GM21825 (cell line): ENCODE results near the gene CENPU.
"Not testable (repeated sequence)": the region's sequence is repeated elsewhere in the genome, so short reads cannot be mapped to it uniquely, and the experiment has no call there.

Experiments used
- ATAC-seq: cut with Tn5 transposase; IDR thresholded peaks from one replicate; pipeline ENCODE4 v1.9.1; 2021; ENCODE audit warnings: mild to moderate bottlenecking, moderate library complexity; ENCODE audit not compliant: unreplicated experiment

Gene CENPU

DNA sequence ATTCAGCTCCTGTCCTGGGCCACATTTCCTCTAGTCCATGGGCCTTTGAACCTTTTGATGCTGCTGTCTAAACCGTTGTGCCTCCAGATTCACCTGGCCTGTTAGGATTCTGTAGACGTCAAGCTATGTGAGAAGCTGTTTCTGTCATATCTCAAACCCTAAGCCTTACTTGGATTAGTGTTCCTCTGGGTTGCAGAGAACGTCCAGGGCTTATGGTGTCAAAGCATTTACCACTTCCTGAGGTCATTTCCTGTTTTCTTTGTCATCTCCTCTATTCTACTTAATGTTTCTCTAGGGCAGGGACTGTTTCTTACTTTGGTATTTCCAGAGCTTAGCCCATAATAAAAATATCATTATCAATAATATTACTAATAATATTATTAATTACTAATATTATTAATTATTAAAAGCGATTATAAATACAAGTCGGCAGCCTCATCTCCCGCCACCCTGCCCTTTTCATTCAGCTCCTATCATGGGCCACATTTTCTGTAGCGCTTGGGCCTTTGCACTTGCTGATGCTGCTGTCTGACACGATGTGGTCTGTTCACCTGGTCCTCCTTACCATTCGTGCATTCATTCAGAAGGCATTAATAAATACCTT lies 65.3 kb downstream of the CENPU start:
- no peak for ATAC-seq

DNA sequence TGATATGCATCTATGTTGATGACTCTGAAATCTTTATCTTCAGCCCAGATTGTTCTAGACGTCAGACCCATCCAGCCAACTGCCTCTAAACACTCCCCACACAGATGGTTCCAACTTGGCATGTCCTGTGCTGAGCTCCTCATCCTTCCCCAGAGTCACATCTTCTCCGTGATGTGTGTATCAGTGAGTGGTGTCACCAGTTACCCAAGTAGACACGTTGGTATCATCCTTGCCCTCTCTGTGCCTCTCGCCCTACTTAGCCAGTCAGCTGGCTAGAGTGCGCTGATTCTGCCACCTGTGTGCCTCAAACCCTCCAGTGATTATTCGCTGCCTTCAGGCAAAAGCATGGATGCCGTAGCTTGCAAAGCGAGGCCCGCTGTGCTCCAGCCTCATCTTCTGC lies 65.8 kb downstream of the CENPU start:
- ATAC-seq, result no peak

DNA sequence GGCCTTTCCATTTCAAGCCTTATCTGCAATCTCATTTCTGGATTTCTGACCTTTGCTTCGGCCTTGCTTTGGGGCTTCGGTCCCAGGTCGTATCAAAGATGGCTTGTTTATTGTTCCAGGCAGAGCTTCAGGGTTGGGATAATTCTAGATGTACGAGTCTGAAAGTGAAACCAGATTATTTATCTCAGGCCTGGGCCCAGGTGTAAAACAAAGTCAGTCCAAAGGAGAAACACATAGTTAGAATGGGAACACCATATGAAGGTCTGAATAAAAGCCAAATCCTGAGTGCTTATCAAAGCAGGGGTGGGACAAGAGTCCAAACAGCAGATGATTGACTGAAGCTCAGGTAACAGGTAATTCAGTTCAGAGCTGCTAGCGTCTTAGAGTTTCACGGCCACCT lies 67.2 kb downstream of the CENPU start:
- no peak for ATAC-seq

DNA sequence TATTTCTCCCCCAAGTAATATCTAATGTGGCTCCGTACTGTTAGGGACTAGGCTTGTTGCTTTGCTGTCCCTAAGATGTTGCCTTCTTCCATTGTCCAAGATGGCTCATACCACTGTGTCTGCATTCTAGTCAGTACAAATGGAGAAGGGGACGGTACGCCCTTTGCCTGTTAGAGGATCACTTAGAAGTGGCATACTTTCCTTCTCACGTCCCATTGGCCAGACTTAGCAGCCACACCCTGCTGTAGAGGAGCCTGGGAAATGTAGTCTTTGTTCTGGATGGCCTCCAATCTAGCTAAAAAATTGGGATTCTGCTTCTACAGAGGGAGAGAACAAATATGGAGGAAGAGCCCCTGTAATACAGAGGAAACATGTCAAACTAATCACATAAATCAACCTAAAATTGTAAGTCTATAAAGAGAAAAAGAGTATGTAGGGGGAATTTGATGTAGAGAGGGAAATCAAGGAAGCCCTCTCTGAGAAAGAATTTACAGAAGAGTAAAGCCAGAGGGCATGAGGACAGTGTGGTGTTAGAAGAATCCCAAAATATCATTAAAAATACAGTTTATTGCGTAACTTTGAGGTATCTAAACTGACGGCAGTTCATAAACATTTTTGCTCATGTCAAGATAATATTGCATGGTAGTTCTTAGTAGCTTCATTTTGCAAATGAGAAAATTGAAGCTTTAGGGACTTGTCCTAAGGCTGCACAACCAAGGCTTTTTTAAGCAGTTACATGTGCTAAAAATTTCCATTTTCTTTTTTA lies 69.3 kb downstream of the CENPU start:
- no peak for ATAC-seq

DNA sequence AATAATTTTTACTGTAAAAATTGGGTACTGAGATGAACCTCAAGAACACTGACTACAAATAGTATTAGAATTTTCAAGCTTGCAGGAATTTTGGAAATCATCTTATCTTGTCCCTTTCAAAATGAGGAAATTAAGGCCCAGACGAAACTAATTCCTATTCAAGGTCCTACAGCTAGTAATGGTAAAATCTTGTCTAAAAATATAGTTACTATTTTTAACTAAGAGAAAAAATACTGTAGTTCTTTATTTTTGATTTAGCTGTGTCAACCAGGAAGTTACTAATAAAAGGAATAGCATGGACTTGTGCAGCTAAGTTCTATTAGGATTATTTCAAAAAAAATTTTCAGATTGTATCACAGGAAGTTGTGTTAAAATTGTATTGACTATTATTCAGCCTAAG lies 71.7 kb downstream of the CENPU start:
- no peak for ATAC-seq

DNA sequence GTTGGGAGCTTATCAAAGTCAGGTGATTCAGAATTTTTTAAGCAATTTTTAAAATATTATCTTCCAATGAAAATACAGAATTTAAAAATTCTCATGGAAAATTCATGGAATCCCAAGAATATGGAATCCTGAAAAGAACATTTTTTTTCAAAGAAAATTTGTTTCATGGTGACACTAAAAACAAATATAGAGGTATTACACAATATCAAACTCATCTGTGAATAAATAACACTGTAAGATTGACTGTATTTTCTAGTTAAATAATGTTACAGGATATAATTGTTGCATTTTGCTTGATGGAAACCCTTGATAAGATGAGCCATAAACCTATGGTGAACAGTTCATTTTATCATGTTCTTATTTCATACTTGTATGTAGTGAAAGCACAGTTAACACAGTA lies 72.9 kb downstream of the CENPU start:
- no peak for ATAC-seq

DNA sequence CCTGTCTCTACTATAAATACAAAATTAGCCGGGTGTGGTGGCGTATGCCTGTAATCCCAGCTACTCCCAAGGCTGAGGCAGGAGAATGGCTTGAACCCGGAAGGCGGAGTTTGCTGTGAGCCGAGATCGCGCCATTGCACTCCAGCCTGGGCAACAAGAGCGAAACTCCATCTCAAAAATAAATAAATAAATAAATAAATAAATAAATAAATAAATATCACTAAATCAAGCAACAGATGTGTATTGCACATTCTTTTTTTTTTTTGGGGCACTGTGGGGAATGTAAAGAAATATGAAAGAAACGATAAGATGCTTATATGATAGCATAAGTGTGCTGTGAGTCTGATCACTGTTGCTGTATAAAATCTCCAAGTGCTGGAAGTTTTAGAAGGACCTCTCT lies 76.1 kb downstream of the CENPU start:
- not testable (repeated sequence) for ATAC-seq

DNA sequence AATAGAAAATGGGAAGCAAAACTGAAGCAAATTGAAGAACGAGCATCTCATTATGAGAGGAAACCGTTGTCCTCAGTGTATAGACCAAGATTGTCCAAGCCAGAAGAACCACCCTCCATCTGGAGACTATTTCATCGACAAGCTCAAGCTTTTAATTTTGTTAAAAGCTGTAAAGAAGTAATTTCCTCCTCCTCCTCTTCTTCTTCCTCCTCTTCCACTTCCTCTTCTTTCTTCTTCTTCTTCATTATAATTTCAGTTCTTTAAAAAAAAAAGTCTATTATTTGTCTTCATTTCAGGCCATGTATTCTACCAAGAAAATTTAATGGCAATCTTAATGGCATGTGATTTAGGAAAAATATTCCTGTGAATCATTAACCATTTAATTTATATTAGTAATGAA lies 76.8 kb downstream of the CENPU start:
- no peak for ATAC-seq

DNA sequence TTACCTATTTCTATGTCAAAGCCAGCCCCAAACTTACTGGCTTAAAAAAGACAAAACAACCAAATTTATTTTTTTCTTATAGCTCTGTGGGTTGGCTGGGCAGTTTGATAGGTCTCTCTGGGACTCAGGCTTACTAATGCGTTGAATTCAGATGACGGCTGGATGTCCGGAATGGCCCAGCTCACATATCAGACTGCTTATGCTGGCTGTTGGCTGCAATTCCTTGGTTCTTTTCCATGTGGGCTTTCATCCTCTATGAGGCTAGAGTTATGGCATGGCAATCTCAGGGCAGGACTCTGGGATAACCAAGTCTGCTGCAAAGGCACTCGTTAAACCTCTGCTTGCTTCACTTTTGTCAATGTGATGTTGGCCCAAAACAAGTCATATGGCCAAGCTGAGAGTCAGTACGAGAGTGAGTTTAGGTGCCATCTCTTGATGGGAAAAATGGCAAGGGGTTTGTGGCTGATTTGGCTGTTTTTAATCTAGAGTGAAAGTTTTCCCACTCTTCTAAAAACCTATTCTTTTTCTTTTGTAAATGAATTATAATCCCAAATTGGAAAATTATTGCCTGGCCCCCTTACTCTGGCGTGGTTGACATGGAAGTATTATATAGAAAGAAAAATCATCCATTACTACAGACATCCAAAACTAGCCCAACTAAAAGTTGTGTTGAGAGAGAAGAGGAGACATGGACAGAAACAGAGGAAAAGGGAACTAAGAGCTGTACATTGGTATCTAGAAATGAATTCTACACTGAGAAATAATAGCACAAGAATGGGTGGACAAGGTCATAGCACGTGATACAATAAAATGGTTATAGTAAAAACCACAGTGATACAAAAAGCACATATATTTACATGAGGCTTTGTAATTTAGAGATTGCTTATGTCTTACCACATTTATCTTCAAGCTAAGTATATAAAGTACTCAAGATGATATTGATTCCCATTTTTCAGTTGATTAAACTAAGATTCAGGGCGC lies 77.7 kb downstream of the CENPU start:
- ATAC-seq, result no peak

DNA sequence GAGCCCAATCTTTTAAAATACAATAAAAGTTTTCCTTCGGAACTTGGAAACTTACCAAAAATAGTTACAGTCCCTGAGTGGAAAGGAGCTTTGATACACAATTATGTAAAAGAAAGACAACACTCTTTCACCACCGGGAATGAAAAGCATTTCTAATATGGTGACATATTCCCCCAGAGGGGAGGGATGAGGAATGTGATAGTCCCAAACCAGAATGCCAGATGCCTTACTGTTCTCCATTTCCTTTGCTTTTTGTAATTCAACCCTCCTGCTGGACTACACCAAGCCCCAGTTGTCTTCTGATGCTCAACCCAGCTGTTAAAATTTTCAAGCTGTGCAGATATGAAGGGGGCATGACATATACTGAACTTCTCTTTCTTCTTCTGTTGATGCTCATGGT lies 80.2 kb downstream of the CENPU start:
- ATAC-seq, result no peak

DNA sequence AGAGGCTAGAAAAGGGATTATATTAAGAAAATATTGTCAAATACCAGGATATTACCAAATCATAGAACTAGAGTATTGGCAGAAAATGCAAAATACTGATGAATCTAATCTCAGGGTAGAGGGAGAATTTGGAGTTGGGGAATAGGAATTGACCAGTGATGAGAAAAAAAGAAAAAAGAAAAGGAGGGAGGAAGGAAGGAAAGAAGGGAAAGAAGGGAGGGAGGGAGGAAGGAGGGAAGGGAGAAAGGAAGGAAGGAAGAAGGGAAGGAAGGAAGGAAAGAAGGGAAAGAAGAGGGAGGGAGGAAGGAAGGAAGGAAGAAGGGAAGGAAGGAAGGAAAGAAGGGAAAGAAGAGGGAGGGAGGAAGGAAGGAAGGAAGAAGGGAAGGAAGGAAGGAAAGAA lies 81.2 kb downstream of the CENPU start:
- not testable (repeated sequence) for ATAC-seq

DNA sequence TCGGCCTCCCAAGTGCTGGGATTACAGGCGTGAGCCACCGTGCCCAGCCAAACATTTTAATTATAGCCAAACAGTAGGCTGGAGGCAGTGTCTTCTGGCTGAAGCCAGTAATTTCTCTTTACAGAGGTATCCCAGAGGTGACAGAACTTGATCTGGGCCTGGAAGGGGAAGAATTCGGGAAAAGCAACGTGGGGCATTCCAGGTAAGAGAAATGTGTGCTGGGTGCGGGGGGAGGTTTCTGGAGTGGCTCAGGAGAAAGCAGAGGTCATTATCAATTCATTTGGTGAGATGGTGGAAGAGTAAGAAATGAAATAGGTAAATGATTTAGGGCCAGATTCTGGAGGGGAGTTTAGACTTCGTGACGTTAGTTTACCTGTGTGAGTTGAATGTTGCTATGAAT lies 82.0 kb downstream of the CENPU start:
- no peak for ATAC-seq

DNA sequence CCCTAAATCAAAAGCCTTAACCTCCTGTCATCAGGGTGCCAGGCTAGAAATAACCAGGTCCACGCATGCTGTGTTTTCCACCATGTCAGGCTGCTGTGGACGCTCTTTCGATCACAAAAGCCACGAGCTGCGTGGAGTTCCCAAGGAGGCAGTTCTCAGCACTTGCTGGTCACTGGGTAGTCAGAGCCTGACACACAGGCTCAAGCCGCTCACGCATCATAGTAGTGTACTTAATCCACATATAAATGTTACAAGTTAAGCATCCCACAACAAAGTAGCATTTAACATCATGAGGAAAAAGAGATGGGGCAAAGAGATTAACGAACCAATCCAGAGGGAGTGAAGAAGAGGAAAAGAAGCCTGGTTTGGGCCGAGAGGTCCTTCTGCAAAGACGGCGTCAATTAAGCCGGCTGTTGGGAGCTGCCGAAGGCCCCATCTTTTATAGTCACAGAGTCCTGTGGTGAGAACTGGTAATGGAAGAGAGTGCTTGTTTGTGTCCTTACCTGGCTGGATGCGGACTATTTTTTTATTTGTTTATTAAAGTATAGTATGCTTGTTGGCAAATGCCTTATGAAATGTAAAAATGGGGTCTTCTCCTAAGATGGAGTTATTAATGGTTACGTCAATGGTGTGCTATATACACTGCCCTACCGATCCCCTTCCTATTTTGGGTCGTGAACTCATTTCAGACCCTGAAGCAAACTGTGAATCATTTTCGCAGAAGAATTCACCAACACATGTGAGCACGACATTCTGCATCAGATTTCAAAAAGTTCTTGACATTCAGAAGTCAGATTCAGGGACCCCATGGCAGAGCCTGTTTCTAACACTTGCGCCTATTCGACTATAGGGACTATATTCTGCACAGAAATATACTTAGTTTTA lies 83.7 kb downstream of the CENPU start:
- ATAC-seq, result peak; percentile 6

DNA sequence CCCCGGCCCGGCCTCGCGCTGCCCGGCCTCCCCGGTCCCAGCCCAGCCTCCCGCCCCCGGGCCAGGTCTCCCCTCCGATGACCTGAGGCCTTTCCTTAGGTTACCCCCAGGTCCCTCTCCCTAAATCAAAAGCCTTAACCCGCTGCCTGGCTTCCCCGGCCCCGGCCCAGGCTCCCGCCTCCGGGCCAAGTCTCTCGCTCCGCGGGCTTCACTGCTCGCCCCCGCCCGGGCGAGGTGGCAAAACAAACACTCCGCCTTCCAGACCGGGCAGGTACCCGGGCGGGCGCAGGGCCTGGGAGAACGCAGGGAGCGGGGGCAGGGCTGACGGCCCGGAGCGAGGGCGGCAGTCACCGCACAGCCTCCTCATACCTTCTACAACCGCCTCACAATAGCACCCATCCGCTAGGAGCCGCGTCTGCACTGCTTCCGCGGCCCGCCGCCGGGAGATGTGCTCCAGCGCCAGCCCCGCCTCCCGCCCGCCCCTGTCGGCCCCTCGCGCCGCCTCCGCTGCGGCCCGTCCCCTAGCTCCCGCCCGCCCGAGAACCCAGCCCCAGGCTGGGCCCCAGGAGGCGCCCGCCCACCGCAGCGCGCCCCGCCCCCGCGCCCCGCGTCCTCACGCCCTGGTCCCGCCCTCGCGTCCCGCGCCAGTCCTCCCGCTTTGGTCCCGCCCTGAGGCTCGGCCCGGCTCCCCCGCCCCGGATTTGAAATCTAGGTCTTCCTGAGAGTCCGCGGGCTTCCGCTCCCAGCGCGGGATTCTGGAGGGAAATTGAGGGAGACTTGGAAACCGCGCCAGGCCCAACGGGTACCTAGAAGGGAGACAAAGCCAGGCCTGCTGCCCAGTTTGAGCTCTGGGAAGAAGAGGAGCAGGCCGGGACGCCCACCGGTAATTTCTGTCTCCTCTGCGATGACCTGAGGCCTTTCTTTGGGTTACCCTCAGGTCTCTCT lies 84.6 kb downstream of the CENPU start, which contains the start of the genes CASP3 and PRIMPOL:
Gene CASP3 (minus strand): TSS at position 422 of the 945 bp plus-strand sequence. CDS start 10,994 bp downstream, outside the sequence.
Gene PRIMPOL (plus strand): TSS at position 713 of the 945 bp plus-strand sequence. CDS start 7,403 bp downstream, outside the sequence.
- ATAC-seq, result peak; percentile 87

DNA sequence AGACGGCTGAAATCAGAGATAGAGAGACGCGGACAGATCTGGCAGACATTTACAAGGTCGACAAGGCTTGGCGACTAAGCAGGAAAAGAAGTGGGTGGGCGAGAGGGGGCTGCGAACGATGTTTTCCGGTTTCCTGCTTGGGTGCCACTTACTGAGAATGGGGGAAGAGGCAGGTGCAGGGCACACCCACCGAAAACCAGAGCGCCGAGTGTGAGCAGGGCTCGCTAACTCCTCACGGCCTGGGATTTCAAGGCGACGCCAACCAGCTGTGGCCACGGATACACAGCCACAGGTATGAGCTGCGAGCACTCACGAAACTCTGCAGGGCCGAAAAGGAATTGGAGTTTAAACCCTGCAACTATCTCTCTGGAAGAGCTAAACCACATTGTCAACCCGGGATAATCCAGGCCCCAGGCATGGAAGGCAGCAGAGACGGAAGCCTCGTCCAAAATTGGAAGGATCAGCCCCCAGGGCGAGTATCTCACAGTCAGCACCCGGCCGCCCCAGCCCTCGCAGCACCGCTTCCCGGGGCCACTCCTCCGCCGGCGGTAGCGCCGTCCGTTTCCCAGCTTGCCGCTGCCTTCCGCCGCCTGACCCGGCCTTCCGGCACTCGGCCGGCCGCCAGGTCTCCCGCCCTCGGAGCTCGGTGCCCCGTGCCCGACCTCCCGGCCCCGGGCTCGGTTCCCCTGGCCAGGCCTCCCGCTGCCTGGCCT lies 85.4 kb downstream of the CENPU start:
- peak; percentile 28 for ATAC-seq

DNA sequence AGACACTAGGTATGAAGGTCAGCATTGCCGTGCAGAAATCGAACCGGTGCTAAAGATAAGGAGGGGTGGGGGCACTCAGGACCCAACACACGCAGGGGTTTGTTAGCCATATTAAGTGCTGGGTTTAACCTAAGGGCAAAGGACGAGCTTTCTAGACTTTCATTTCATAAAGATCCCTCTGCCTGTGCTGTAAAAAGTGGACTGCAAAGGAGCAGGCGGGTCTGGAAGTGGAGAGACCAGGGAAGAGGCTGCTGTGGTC lies 85.9 kb downstream of the CENPU start:
- ATAC-seq, result no peak

DNA sequence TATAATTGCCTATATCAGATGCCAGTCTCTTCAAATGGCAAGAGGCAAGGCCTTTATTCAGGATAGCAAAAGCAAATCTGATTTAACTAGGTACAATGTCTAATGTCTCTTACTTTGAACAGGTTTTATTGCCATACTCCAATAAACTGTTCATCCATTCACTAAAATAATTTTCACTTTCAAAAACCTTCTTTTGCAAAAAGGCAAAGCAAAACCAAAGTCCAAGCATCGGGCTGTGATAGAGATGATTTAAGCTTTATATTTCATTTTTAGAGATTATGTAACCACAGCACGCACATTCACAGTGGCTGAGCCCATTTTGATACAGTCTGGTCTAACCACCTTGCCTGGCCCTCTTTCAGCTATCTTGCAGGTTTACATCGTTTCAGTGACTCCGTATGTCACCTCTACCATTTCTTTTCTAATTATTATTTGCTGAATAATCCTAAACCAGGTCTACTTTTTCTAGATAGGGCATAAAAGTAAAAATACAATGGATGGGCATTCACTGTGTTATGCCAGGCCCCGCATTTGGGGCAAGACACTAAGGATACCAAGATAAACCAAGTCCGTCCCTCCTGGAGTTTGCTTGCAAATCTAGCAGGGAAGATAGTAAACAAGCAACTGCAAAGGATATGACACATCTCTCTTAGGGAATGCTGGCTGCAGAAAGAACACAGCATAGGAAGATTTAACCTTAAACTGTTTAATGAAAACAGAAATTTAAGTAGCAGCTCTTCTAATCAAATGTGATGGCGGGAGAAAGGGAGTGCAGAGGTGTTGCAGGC lies 86.4 kb downstream of the CENPU start:
- no peak for ATAC-seq
